Medulla oblongata (tissue), 1 donor: ENCODE results near the gene TMEM238L.

Experiments used
- DNase-seq: peaks from one replicate; pipeline ENCODE4 v3.0.0-alpha.2; 2015; ENCODE audit errors: extremely low spot score

TMEM238L gene

DNA sequence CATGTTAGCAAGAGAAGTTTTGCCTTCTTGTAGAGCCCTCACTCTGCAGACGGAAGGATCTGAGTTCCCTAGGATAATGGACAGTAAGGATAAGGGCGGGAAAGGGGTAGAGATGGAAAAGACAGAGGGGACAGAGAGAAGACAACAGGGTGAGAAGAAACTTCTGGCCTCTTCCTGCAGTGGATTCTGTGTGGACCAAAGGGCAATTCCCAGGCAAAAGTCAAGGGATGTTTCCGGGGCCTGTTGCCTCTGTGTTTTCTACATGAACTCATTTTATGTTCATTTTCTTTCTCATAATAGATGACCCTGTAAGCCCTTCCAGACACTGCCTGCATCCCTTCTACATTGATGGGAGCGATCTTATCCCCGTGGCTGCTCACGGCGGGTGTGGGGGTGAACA, 647 bp upstream of the TMEM238L start:
- DNase-seq, result no peak

DNA sequence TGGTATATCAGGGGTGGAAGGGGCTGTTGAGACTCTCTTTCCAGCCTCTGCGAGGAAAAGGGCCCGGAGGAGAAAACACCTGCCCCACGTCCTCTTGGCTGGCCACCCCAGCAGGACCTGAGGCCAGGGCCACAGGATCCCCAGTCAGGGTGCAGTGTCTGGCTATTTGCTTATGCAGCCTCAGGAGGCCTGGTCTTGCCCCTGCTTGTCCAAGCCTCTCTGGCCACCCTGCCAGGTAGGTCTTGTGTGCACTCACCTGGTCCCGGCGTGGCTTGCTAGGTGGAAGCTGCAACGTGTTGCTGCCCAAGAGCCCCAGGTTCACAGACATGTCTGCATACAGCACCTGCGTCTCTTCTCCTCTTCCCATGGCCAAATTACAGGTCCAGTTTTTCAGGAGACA, 549 bp downstream of the TMEM238L start:
- no peak for DNase-seq

- no peak for DNase-seq
Measured at GRCh38 chr17:10802496-10803284, 1.2 kb downstream of the TMEM238L start.

DNA sequence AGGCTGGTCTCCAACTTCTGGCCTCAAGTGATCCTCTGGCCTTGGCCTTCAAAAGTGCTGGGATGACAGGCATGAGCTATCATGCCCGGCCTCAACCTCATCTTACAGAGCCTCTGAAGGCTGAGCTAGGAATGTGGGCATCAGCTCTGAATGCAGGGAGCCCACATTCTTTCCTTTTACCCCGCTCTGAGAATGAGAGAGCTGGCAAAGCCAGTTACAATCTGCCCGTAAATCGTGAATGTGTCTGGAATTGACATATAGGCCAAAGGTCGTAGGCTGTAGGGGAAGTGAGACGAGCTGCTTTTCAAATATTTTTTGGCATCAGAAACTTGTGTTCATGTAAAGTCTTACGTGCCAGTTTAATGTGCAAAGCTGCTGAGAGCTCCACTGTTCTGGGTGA, 4.5 kb downstream of the TMEM238L start:
- no peak for DNase-seq

GRCh38 chr17:10798910-10799309, 5.0 kb downstream of the TMEM238L start:
- DNase-seq, result no peak

- DNase-seq, result peak; percentile 20
Measured at GRCh38 chr17:10798332-10798749, 5.6 kb downstream of the TMEM238L start.

- no peak for DNase-seq
Measured at GRCh38 chr17:10797476-10798328, 6.2 kb downstream of the TMEM238L start.

DNA sequence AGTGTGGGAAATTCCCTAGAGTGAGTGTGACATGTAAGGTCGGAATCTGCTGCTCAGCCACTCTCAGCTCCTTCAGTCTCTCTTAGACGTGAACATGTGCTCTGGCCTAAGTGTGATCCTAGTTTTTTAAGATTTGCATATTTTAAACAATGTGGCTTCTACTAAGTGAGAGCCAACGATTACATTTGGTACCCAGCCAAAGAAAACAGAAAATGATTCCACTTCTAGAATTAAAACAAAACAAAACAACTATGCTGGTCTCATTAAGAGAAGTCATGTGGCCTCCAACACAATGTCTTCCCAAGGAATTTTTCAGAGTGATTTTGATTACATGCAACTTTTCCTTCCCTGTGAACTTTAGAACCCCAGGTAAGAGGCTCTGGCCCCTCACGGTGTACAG, 10.1 kb downstream of the TMEM238L start:
- no peak for DNase-seq

DNA sequence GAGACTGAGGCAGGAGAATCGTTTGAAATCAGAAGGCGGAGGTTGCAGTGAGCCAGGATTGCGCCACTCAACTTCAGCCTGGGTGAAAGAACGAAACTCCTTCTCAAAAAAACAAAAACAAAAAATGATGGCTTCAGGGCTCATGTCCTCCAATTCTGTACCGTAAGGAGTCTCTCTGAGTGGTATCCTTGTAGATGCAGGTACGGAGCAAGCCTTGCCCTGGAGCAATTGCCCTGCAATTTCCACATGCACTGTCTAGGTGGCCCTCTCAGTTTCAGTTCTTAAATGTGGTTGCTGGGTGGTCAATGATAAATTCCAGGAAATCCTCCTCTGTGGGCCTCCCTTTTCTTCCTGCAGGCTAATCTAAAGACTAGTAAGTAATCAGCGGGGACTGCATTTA, 10.6 kb downstream of the TMEM238L start:
- no peak for DNase-seq

- no peak for DNase-seq
Measured at GRCh38 chr17:10792151-10792550, 11.7 kb downstream of the TMEM238L start.

- DNase-seq, result peak; percentile 57
Measured at GRCh38 chr17:10790491-10791401, 13.2 kb downstream of the TMEM238L start.

GRCh38 chr17:10789694-10790271, 14.1 kb downstream of the TMEM238L start:
- DNase-seq, result no peak

GRCh38 chr17:10787306-10788045, 16.4 kb downstream of the TMEM238L start:
- no peak for DNase-seq

DNA sequence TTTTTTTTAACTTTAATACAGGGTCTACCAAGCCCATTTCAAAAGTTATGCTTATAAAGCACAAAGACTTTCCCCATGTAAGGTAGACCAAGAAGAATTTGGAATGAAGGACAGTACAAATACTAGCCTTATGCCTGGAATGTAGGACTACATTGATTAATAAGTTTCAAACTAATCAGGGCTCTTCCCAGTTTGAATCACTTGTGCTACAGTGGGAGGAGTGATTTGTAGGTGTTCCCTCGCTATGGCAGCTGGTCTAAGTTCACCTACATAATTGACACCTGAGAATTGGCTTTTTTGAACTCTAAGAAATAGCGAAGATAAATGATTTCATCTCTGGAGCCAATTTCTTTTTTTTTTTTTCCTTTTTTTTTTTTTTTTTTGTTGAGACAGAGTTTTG, 18.6 kb downstream of the TMEM238L start:
- DNase-seq, result no peak

GRCh38 chr17:10779609-10780008, 24.3 kb downstream of the TMEM238L start:
- no peak for DNase-seq

- DNase-seq, result no peak
Measured at GRCh38 chr17:10777890-10778289, 26.0 kb downstream of the TMEM238L start.

- no peak for DNase-seq
Measured at GRCh38 chr17:10777131-10777807, 26.6 kb downstream of the TMEM238L start.

GRCh38 chr17:10776381-10776780, 27.5 kb downstream of the TMEM238L start:
- no peak for DNase-seq

DNA sequence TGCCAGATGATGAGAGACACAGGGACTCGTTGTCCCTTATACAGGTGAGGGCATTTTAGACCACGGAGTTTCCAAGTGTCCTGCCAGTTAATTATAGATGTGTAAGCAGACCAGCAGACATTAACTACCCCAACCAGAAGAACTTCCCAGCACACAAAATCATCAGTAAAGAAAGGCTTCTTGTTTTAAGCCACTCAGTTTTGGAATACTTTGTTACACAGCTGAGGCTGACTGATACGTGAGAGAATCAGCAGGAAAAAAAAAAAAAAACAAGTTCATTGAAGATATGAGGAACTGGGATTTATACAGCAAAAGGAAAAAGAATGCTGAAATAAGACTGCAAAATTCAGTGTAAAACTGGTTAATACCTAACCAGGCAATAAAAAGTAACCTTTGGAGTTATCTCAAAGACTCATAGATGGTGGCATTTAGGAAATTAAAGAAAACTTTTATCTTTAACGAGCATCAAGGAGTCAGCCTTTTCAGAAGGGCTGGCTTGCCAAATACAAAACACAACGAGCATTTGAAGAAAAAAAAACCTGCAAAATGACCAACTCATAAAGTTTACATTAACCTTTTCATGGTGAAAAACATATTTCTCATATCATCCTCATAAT, 28.1 kb downstream of the TMEM238L start:
- no peak for DNase-seq

GRCh38 chr17:10775058-10775457, 28.8 kb downstream of the TMEM238L start:
- DNase-seq, result no peak
